Body of pancreas (tissue), 4 donors: ENCODE data around the gene DPH1. TPM values are rescaled to one million over a fixed set of nuclear protein-coding genes. Genes with fewer than 3 reads are reported as not detected.
A peak's percentile ranks its signal among the peaks of the same experiment; 100 is the strongest.

Experiments used
- ATAC-seq: fragments of 150-250 bp; one replicate; pipeline ENCODE4 v1.9.1; 2016
- DNase-seq, 4 donors: peaks; one replicate each; pipeline ENCODE4 v3.0.0-alpha.2; 2019
- H3K27ac ChIP-seq, 4 donors: fragments of 200-600 bp; sonication (generic); 1 replicate in 3 of 4; 2 replicates in 1 of 4; pipeline versions ENCODE4 v1.5.1 to v1.6.1; 2016 to 2019; ENCODE audit warnings: mild to moderate bottlenecking in 1 of 4, mixed read lengths in 1 of 4, moderate library complexity in 1 of 4
- H3K27me3 ChIP-seq, 2 donors: fragments of 200-600 bp; sonication (generic); one replicate each; pipeline ENCODE4 v1.6.0; 2016; ENCODE audit warnings: mild to moderate bottlenecking in 1 of 2
- H3K36me3 ChIP-seq, 2 donors: fragments of 200-600 bp; sonication (generic); replicated peaks in 1 of 2; 2 replicates each; pipeline ENCODE4 v1.5.1; 2016; ENCODE audit warnings: low read depth in 2 of 2; ENCODE audit not compliant: insufficient read depth in 1 of 2
- H3K4me1 ChIP-seq: fragments of 200-600 bp; sonication (generic); one replicate; pipeline ENCODE4 v1.6.0; 2016
- H3K4me3 ChIP-seq, 2 donors: fragments of 200-600 bp; sonication (generic); 1 replicate in 1 of 2; 2 replicates in 1 of 2; pipeline ENCODE4 v1.5.1; 2016 to 2019
- H3K9me3 ChIP-seq, 3 donors: fragments of 200-600 bp; sonication (generic); 1 replicate in 2 of 3; 2 replicates in 1 of 3; pipeline ENCODE4 v1.5.1; 2016
- CTCF ChIP-seq, 7 experiments: fragments of 450-650 bp in 4 of 7; fragments of 200-600 bp in 3 of 7; sonication (generic) in 3 of 7; IDR thresholded peaks; one replicate each; pipeline ENCODE4 v1.5.1; 2016 to 2019; ENCODE audit warnings: antibody characterized with exemption in 7 of 7
- POLR2A ChIP-seq, 3 donors: fragments of 450-650 bp; IDR thresholded peaks; one replicate each; pipeline ENCODE4 v1.6.1; 2016; ENCODE audit warnings: antibody characterized with exemption in 3 of 3, mild to moderate bottlenecking in 2 of 3
- WGBS, 2 donors: methylation state at CpG; one replicate each; pipeline ENCODE4 v1.1.5; 2017; 5-methylcytosine and 5-hydroxymethylcytosine counted together
- intact Hi-C: fragments of 100-400 bp; cut with DNase I; formaldehyde crosslinking; loops from one replicate; pipeline ENCODE4 v1.15.1; 2023
- total RNA-seq, 2 donors: library from RNA; depleted of rRNA; stranded (reverse); fragments of >200 nt; gene quantifications; one replicate each; pipeline ENCODE4 v1.1.0, GENCODE V29; 2016

DPH1 gene
- total RNA-seq, 2 donors from 2014 or later: 34.8 to 77.8 TPM

GRCh38 chr17:2024572-2025219 is 5.3 kb upstream of the DPH1 start:
- Histone ChIP-seq H3K4me1 (peaks cover 33% of the 10 kb centered on the region), H3K27me3 (no peaks in the 10 kb centered on the region), H3K4me3 (peak overlapping the region; percentile 9 to 29), H3K36me3 (no peaks in the 10 kb centered on the region), H3K27ac (peak overlapping the region in 3 of 4 donors; percentile 47 to 72 (median 53)), H3K9me3 (no peaks in the 10 kb centered on the region)
- no peak for ATAC-seq
- 0 to 1% methylated on average over 3 to 61 of the region's 73 CpGs for WGBS, 2 donors
- TF ChIP-seq CTCF (IDR thresholded peaks at IDR 0.05) (no peak), POLR2A (IDR thresholded peaks at IDR 0.05) (no peak)
- DNase-seq: no peak
- intact Hi-C loops: loop anchor here (5.0 kb wide), 1 partner anchor 117 kb away; no protein-coding TSS in a partner anchor

- Histone ChIP-seq H3K27ac (peak within 1 kb of the TSS in 3 of 4 donors; percentile 53 to 72 (median 69)), H3K4me3 (peak within 1 kb of the TSS; percentile 21 to 29), H3K27me3 (no peaks in the 10 kb centered on the region), H3K36me3 (no peaks in the 10 kb centered on the region), H3K9me3 (no peaks in the 10 kb centered on the region), H3K4me1 (peaks cover 34% of the 10 kb centered on the region)
- DNase-seq (peak; percentile 64 to 78 (median 76)), ATAC-seq (peak; percentile 51)
- TF ChIP-seq POLR2A (IDR thresholded peaks at IDR 0.05) (peak in 2 of 3 donors; percentile 18 to 47), CTCF (IDR thresholded peaks at IDR 0.05) (no peak)
- intact Hi-C loops: loop anchor here (5.0 kb wide), 1 partner anchor 118 kb away; no protein-coding TSS in a partner anchor
- 0 to 2% methylated on average over 11 to 46 of the region's 47 CpGs for WGBS, 2 donors
These were observed 4.7 kb upstream of the DPH1 start, which contains the start of gene RTN4RL1 for GRCh38 chr17:2025220-2025621. Gene RTN4RL1 (minus strand): TSS chr17:2025334. CDS start chr17:2024865, 469 bp downstream.

GRCh38 chr17:2025622-2026309 is 4.2 kb upstream of the DPH1 start:
- 0 to 1% methylated on average over 17 to 55 of the region's 55 CpGs for WGBS, 2 donors
- H3K36me3 ChIP-seq: no peaks in the 10 kb centered on the region
- TF ChIP-seq CTCF (IDR thresholded peaks at IDR 0.05): peak; percentile 44 to 88 (median 85)
- no peak for TF ChIP-seq POLR2A (IDR thresholded peaks at IDR 0.05)
- intact Hi-C loops: loop anchor here (5.0 kb wide), 1 partner anchor 118 kb away; no protein-coding TSS in a partner anchor
- H3K27me3 ChIP-seq: no peaks in the 10 kb centered on the region
- no peaks in the 10 kb centered on the region for H3K9me3 ChIP-seq
- DNase-seq (peak; percentile 82 to 85 (median 84)), ATAC-seq (peak; percentile 58)
- H3K4me3 ChIP-seq: peak overlapping the region; percentile 9 to 29
- peaks cover 37% of the 10 kb centered on the region for H3K4me1 ChIP-seq
- peak overlapping the region in 3 of 4 donors; percentile 53 to 72 (median 69) for H3K27ac ChIP-seq

- Histone ChIP-seq H3K36me3 (no peaks in the 10 kb centered on the region), H3K4me1 (peaks cover 54% of the 10 kb centered on the region), H3K4me3 (no peak overlapping the region), H3K27me3 (no peaks in the 10 kb centered on the region), H3K9me3 (no peaks in the 10 kb centered on the region), H3K27ac (no peak overlapping the region)
- intact Hi-C loops: loop anchor here (5.0 kb wide), 1 partner anchor 120 kb away; no protein-coding TSS in a partner anchor
- DNase-seq (no peak), ATAC-seq (no peak)
- TF ChIP-seq CTCF (IDR thresholded peaks at IDR 0.05) (no peak), POLR2A (IDR thresholded peaks at IDR 0.05) (no peak)
- 38 to 56% methylated on average over 10 to 11 of the region's 11 CpGs for WGBS, 2 donors
These were observed 2.3 kb upstream of the DPH1 start for GRCh38 chr17:2027528-2028233.
